CD4-positive, alpha-beta T cell treated with Interleukin-17A for 1 hour (primary cell): ENCODE results near the gene B4GAT1.
A peak's percentile ranks its signal among the peaks of the same experiment; 100 is the strongest.
"Not testable (repeated sequence)": the region's sequence is repeated elsewhere in the genome, so short reads cannot be mapped to it uniquely, and the experiment has no call there.

ENCODE experiments used
- DNase-seq: peaks from one replicate; pipeline ENCODE4 v3.0.0-alpha.2; 2020

The B4GAT1 gene

DNA sequence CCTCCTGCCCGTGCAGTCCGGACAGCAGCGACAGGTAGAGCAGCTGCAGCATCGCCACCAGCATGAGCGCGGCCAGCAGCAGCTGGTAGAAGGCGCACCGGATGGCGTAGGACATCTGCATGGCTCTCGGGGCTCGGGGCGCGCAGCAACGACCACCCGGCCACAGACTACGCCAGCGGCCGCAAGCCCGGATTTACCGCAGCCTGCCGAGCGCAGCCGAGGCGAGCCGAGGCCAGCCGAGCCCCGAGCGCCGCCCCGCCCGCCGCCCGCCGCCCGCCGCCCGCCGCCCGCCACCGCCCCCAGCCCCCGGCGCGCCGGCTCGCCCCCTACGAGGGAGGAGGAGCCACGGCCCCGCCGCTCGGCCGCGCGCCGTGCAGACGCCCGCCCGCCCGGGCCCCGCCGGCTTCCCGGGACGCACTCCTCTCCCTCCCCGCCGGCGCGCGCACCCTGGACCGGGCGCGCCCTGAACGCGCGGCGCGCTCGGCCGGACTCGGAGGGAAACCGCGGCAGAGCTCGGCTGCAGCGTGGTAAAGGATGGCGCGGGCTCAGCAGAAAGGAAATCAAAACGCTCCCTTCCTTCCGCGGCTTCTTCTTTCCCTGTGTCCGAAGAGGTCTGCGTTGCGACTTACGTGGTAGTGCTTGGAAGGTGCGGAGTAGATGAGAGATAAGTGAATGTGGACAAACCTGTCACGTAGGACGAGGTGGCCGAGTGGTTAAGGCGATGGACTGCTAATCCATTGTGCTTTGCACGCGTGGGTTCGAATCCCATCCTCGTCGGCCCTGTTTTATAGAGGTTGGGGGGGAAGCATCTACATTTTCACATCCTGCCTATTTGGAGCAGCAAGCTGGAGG is at the start of gene B4GAT1:
B4GAT1 (minus strand) TSS at position 205 of the 852 bp plus-strand sequence; CDS start at position 121, 84 bp downstream.
- DNase-seq = peak; percentile 91

DNA sequence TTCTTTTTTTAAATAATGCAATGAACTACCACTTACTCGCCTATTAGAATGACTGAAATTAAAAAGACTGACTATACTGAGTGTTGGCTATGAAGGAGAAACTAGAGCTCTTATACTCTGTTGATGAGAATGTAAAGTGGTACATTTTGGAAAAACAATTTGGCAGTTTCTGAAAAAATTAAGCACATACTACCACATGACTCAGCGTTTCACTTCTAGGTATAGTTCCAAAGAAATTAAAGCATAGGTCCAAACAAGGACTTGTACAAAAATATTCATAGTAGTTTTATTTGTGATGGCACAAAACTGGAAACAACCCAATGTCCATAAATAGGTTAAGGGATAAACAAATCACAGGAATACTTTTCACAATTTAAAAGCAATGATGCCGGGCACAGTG is 46.5 kb upstream of the B4GAT1 start:
- no peak for DNase-seq

DNA sequence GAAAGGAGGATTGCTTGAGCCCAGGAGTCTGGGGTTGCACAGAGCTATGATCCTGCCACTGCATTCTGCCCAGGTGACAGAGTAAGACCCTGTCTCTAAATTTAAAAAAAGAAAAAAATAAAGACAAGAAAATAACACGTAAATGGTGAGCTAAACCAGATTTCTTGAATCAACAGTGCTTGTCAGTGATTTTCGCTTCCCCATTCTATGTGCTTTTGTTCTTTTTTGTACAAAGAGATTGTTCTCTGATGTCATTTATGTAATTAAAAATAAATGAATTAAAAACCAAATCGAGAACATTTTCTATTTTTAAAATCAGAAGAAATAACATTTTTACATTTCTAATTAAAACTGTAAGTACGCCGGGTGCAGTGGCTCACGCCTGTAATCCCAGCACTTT is 43.9 kb upstream of the B4GAT1 start:
- no peak for DNase-seq

DNA sequence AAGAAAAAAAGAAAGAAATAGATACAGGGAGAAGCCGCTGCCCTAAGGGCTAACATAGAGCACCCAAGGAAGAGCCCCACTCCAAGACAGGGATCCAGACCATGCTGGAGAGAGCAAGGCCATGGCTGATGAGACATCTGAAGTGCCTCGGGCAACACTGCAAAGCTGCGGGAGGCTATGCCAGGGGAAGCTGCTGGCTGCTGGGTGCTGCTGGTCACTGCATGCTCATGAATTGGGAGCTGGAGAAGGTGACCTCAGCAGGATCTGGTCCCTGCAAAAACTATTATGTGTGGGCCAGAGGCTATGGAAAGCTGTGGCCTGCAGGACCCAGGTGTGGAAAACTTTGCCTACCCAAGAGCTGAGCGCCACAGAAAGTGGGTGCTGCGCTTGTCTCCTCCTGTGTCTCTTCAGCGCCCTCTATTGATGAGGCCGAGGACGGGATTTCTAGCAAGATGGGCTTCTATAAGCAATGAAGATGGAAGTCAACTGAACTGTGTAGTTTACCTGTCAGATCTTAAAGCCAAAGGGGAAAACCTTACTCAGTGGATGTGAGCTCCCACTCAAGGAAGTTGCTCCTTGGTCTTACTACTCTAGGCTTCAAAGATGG is 41.5 kb upstream of the B4GAT1 start:
- DNase-seq = peak; percentile 79

DNA sequence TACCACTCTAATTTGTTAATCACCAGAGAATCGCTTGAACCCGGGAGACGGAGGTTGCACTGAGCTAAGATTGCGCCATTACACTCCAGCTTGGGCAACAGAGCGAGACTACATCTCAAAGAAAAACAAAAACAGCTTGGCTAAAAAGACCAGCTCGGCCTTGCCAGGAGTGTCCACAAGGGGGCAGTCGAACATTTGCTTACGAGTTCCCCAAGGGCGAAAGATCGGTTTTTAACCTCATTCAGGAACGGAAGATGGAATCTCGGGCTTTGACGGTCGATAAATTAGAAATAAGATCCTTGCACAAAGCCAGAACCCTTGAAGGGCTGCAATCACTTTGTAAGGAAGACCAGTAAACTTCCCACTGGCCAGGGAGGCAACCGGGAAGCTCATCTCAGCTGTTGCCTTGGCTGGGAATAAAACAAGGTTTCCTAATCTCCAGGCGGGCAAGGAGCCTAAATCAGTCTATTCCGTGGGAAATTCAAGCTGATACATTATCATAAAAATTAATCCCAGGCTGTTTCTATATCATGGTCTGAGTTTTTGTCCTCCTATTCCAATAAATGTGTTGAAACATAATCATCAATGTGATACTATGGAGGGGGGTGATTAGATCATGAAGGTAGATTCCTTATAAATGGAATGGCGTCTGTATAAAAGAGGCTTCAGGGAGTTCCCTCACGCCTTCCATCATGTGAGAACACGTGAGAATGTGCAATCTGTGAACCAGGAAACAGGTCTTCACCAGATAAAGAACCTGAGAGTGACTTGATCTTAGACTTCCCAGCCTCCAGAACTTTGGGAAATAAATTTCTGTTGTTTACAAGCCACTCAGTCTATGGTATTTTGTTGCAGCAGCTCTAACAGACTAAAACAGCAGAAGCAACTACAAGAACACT is 39.0 kb upstream of the B4GAT1 start:
- DNase-seq = peak; percentile 84

DNA sequence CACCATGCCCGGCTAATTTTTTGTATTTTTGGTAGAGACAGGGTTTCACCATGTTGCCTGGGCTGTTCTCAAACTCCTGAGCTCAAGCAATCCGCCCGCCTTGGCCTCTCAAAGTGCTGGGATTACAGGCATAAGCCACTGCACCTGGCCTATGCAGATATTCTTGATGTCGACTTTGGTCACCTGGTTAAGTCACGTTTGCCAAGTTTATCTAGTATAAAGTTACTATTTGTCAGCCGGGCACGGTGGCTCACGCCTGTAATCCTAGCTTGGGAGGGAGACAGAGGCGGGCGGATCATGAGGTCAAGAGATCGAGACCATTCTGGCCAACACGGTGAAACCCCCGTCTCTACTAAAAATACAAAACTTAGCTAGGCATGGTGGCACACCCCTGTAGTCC is 36.9 kb upstream of the B4GAT1 start:
- not testable (repeated sequence) for DNase-seq

DNA sequence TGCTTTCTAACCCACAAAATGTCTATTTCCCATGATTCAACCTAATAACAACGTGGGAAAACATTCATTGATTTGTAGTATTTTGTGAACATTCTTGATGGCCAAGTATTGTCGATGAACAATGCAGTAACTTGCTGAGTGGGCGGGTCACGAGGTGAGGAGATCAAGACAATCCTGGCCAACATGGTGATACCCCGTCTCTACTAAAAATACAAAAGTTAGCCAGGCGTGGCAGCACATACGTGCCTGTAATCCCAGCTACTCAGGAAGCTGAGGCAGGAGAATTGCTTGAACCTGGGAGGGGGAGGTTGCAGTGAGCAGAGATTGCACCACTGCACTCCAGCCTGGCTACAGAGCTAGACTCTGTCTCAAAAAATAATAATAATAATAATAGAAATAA is 32.8 kb upstream of the B4GAT1 start:
- not testable (repeated sequence) for DNase-seq

DNA sequence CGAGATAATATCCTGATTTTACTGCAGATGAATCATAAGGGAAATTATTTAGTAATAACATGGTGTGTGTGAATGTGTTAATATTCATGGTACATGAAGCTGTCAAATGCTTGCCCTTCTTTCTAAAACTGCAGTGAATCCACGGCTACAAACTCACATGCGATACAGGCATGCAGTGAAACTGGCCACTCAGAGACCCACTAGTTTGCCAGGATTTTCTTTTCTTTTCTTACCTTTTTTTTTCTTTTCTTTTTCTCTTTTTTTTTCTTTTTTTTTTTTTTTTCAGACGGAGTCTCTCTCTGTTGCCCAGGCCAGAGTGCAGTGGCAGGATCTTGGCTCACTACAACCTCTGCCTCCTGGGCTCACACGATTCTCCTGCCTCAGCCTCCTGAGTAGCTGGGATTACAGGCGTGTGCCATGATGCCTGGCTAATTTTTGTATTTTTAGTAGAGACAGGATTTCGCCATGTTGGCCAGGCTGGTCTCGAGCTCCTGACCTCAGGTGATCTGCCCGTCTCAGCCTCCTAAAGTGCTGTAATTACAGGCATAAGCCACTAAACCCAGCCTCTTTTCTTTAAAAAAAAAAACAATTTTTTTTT is 26.4 kb upstream of the B4GAT1 start:
- DNase-seq = not testable (repeated sequence)

- no peak for DNase-seq
Observed at GRCh38 chr11:66373265-66373664, 25.8 kb upstream of the B4GAT1 start.

DNA sequence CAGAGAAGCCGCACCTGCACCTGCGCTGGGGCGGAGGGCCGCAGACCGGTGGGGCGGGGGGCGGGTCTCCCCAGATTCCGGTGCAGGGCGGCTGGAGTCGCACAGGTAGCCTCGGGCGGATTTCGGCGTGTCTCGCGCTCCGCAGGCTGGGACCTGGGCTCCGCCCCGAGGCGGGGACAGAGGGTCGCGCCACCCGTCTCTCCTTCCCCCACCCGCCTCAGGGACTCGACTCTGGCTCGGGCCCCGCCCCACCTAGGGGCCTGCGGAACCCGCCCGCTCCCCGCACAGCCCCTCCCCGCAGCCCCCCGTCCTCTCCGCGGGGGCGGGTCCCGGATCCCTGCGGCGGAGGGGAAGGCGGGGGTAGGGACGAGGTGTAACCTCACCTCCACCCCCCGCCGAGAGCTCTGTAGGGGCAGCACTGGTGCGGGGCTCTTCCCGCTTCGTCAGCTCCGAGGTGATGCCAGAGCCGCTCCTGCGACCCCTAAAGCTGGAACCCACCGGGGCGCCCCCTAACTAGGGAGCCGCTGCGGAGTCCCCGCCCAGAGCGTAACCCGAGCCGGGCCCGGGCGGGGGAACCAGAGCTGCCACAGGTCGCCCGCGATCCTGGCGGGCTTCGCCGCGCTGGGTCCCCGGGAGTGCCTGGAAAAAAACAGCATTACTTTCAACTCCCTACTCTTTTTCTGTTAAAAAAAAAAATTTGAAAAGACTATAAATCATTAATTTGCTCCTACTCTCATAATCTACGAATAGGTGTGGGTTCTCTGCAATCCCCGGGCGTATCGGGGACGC is 24.4 kb upstream of the B4GAT1 start, which contains the start of gene SLC29A2:
SLC29A2 (minus strand) TSS at position 134 of the 789 bp plus-strand sequence. CDS start 169 bp downstream, outside the sequence.
- peak; percentile 81 for DNase-seq

DNA sequence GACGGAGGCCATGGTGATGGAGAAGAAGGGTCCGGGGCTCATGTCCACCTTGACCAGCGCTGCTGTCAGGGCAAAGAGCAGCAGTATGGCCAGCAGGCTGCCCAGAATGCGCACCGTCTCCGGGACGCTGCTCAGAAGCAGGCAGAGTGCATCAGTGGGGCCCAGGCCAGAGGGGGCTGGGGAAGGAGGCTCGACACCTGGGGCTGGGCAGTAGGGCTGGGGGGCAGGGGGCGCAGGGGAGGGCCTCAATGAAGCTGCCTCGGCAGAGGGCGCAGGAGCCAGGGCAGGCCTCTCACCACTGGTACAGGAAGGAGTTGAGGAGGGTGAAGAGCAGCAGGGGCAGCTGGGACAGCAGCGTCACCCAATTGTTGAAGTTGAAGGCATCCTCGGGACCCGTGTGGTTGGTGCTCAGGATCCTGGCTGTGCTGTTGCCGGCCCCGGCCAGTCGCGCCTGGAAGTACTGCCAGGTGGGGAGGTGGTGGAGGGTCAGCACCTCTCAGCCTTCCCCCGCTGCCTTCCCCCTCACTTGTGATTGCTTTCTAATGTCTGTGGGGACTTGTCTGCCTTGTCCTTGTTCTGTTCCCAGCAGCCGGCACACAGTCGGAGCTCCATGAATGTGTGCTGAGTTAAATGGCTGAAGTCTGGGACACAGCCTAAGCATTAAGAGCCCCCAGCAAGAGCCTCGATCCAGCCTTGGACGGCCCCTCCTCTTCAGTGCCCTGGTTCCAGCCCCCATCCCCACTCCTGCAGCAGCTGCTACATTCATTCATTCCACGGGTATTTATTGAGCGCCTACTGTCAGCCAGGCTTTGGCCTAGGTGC is 21.9 kb upstream of the B4GAT1 start:
- no peak for DNase-seq

DNA sequence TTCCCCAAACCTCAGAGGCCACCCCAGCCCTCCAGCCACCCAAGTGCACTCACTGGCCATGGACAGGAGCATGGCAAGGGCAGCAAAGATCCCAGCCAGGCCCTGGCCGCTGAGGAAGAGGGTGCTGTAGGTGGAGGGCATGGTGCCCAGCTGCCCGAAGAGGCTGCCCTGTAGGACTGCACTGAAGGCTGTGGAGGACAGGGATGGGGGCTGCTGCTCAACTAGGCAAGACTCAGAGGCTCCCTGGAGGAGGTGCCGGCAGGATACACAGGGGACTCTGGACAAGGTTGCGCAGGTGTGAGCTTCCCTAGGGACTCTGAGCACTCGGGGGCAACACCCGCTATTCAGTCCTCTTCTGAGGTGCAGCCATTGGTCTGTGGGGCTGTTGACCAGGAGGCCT is 21.1 kb upstream of the B4GAT1 start:
- no peak for DNase-seq

DNA sequence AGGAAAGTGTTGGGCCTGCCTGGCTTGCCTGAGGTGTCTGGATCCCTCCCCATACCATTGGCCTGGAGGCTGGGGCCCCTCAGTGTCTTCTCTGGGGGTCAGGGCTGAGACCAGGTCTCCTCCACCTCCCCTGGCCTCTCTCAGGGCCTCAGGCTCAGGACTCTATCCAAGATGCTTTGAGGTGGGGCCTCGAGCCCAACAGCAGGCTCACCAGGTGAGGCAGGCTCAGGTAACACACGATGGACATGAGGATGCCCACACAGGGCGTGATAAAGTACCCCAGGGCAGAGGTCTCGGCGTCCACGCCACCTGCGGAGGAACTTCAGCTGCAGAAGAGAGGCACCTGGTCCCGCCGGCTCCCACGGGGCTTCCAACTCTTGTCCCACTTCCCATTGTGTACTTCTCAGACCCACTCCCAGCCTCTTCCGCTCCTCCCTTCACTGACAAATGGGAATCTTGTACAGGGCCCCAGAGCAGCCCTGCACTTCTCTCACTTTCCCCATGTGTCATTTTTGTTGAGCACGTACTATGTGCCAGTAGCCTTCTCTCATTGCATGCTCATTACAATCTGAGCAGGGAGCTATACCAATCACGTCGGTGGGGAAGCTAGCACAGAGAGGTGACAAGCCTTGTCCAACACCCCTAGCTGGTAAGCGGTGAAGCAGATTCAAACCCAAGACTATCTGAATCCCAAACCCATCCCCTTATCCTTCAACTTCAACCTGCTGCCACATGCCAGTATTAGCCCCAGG is 20.3 kb upstream of the B4GAT1 start:
- DNase-seq = no peak

- no peak for DNase-seq
Observed at GRCh38 chr11:66366844-66367477, 19.5 kb upstream of the B4GAT1 start.

DNA sequence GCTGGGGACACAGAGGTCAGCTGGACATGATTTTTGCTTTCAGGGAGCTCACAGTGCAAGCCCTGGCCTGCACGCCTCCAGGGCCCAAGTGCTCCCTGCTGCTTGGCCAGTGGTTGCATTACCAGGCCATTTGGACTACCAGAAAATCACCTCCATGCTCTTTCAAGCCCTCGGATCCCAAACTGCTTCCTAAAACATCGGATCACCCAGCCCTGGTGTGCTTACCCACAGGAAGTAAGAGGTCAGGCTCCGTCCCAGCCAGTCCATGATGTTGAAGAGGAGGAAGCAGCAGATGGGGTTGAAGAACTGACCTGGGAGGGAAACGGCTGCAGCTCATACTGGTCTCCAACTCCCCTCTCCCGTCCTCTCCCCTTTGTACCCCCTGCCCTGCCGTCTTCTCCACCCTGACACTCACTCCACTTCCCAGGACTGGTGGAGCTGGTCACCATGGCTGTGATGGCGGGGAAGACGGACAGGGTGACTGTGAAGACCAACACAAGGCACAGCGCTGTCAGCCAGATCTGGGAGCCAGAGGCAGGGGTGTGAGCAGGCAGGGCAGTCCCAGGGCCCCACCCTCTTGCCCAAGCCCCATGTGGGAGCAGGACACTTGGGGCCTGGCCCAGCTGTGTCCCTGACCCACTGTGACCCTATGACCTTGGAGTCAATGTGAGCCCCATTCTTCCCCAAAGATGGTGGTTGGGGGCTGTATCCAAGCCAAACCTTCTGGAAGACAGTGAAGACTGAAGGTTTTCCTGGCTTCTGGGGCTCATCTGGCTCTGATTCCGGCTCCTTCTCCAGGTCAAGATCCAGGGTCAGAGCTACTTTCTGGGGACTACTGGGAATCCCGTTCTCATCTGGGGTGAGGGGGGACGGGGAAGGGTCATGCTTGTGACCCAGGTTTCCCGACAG is 18.5 kb upstream of the B4GAT1 start:
- no peak for DNase-seq

DNA sequence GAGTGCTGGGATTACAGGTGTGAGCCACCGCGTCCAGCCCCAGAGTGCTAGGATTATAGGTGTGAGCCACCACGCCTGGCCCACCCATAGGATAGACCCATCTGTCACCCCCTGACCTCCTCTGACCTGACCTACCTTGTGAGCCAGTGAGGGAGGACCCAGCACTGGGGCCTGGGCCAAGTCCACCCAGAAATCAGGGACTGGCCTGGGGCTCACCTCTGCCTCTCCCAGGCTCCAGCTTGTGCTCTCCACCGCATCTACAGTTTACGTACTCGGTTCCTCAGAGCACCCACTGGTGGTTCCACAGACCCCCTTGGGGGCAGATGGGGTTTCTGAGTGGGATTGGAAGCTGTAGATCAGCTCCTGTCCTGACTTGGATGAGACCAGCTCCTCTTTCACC is 17.7 kb upstream of the B4GAT1 start:
- DNase-seq = no peak

- DNase-seq = peak; percentile 66
Observed at GRCh38 chr11:66363805-66364535, 16.5 kb upstream of the B4GAT1 start.

GRCh38 chr11:66363187-66363601 is 15.8 kb upstream of the B4GAT1 start:
- DNase-seq = no peak
